Ishikawa (cell line): ENCODE results near the gene OSBPL10.

Experiments used
- CEBPB ChIP-seq: IDR thresholded peaks from 2 replicates; pipeline ENCODE4 v1.6.1; 2012
- CREB1 ChIP-seq: IDR thresholded peaks from 2 replicates; pipeline ENCODE4 v1.6.1; 2012; ENCODE audit warnings: low read depth
- EP300 ChIP-seq: IDR thresholded peaks from 2 replicates; pipeline ENCODE4 v1.6.1; 2012; ENCODE audit warnings: borderline replicate concordance
- FOXM1 ChIP-seq: IDR thresholded peaks from 2 replicates; pipeline ENCODE4 v1.6.1; 2012; ENCODE audit warnings: low read depth, borderline replicate concordance
- NFIC ChIP-seq: IDR thresholded peaks from 2 replicates; pipeline ENCODE4 v1.6.1; 2012
- RAD21 ChIP-seq: IDR thresholded peaks from 2 replicates; pipeline ENCODE4 v1.6.1; 2012; ENCODE audit warnings: low read depth
- TEAD4 ChIP-seq: IDR thresholded peaks from 2 replicates; pipeline ENCODE4 v1.6.1; 2012
- ZBTB7A ChIP-seq: IDR thresholded peaks from 2 replicates; pipeline ENCODE4 v1.6.1; 2012; ENCODE audit warnings: low read depth
- TF ChIP-seq, protein P1 (sequence below): IDR thresholded peaks from 2 replicates; pipeline ENCODE4 v1.6.1; 2012; ENCODE audit warnings: low read depth, mild to moderate bottlenecking

DNA sequence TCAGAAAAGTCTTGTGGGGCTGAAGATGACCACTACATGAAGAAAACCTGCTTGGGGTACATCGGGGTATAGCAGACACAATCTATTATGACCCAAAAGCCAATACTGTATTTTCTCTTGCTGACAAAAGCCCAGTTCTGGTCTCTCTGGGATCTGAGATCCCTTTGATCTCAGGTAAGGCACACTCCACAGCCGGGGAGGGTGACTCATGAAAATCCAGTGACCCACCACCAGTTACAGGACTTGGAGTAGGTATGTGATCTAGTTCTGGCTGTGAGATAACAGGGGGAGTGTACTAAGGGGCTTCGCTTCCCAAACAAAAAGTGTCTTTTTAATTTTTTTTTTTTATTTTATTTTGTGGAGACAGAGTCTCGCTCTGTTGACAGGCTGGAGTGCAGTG, 255.1 kb downstream of the OSBPL10 start:
- no peak for TF ChIP-seq CEBPB
- TF ChIP-seq EP300 = no peak
- TF ChIP-seq CREB1 = no peak
- TF ChIP-seq, protein P1, sequence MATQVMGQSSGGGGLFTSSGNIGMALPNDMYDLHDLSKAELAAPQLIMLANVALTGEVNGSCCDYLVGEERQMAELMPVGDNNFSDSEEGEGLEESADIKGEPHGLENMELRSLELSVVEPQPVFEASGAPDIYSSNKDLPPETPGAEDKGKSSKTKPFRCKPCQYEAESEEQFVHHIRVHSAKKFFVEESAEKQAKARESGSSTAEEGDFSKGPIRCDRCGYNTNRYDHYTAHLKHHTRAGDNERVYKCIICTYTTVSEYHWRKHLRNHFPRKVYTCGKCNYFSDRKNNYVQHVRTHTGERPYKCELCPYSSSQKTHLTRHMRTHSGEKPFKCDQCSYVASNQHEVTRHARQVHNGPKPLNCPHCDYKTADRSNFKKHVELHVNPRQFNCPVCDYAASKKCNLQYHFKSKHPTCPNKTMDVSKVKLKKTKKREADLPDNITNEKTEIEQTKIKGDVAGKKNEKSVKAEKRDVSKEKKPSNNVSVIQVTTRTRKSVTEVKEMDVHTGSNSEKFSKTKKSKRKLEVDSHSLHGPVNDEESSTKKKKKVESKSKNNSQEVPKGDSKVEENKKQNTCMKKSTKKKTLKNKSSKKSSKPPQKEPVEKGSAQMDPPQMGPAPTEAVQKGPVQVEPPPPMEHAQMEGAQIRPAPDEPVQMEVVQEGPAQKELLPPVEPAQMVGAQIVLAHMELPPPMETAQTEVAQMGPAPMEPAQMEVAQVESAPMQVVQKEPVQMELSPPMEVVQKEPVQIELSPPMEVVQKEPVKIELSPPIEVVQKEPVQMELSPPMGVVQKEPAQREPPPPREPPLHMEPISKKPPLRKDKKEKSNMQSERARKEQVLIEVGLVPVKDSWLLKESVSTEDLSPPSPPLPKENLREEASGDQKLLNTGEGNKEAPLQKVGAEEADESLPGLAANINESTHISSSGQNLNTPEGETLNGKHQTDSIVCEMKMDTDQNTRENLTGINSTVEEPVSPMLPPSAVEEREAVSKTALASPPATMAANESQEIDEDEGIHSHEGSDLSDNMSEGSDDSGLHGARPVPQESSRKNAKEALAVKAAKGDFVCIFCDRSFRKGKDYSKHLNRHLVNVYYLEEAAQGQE = no peak
- no peak for TF ChIP-seq RAD21
- TF ChIP-seq TEAD4 = no peak
- no peak for TF ChIP-seq FOXM1
- no peak for TF ChIP-seq NFIC
- TF ChIP-seq ZBTB7A = no peak
